Mucosa of descending colon (tissue), 3 donors: Measurements from ENCODE around the gene CTDSP2. TPM values are rescaled to one million over a fixed set of nuclear protein-coding genes. Genes with fewer than 3 reads are reported as not detected.

ENCODE experiments used
- ATAC-seq: fragments of 200-7000 bp; cut with Tn5 transposase; one replicate; pipeline ENCODE4 v1.9.1; 2020; ENCODE audit warnings: mild to moderate bottlenecking, moderate library complexity
- DNase-seq, 3 donors: peaks; one replicate each; pipeline ENCODE4 v3.0.0-alpha.2; 2020
- H3K36me3 ChIP-seq: fragments of 200-600 bp; one replicate; pipeline ENCODE4 v1.8.0; 2021; ENCODE audit warnings: low read depth, mild to moderate bottlenecking
- H3K4me1 ChIP-seq: fragments of 200-600 bp; one replicate; pipeline ENCODE4 v1.8.0; 2021; ENCODE audit warnings: low read depth, mild to moderate bottlenecking
- H3K4me3 ChIP-seq: fragments of 200-600 bp; one replicate; pipeline ENCODE4 v1.8.0; 2021; ENCODE audit warnings: mild to moderate bottlenecking
- H3K9me3 ChIP-seq: fragments of 200-600 bp; one replicate; pipeline ENCODE4 v1.8.0; 2021; ENCODE audit warnings: mild to moderate bottlenecking
- intact Hi-C, 2 donors: fragments of 100-400 bp; cut with DNase I in 1 of 2; cut with micrococcal nuclease in 1 of 2; formaldehyde crosslinking; loops; one replicate each; pipeline versions ENCODE4 v1.11.0 to v1.11.1; 2022; cut with DNase I, micrococcal nuclease
- total RNA-seq, 3 donors: library from RNA; stranded (reverse); fragmentation: NEBNext Ultra II Directional in 2 of 3; extraction: Animal tissue kit (Norgen Biotek cat#: 25700) in 2 of 3; gene quantifications; one replicate each; pipeline versions ENCODE4 v1.2.1 to v1.2.4, GENCODE V29; 2021 to 2023
- TF ChIP-seq, protein P1 (sequence below): fragments of 200-600 bp; IDR thresholded peaks from one replicate; pipeline ENCODE4 v1.8.0; 2022; ENCODE audit warnings: antibody characterized with exemption, mild to moderate bottlenecking
- donor health status: DM: no; HTN: no; CAD: no; lungs with moderate emphysema.
- donor health status: DM: no; HTN: no; CAD: no.
- donor health status: DM: no; HTN: yes; CAD: no.

Gene CTDSP2
- total RNA-seq, 3 donors from 2014 or later, result 220 to 339 (median 256) TPM

DNA sequence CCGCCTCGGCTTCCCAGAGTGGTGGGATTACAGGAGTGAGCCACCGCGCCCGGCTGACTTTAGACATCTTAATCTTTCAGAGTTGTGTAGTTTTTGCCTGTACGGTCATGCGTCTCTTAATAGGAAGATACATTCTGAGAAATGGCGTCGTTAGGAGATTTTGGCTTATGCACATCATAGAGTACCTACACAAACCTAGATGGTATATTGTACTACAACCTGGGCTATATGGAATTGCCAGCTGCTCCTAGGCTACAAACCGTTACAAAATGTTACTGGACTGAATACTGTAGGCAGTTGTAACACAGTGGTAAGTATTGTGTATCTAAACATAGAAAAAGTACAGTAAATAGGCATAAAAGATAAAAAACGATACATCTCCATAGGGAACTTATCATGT lies 62.7 kb downstream of the CTDSP2 start:
- no peak for ATAC-seq
- H3K4me1 ChIP-seq, result peaks cover 10% of the 10 kb centered on the region
- H3K36me3 ChIP-seq, result peaks cover 10% of the 10 kb centered on the region
- no peaks in the 10 kb centered on the region for H3K9me3 ChIP-seq
- TF ChIP-seq, protein P1, sequence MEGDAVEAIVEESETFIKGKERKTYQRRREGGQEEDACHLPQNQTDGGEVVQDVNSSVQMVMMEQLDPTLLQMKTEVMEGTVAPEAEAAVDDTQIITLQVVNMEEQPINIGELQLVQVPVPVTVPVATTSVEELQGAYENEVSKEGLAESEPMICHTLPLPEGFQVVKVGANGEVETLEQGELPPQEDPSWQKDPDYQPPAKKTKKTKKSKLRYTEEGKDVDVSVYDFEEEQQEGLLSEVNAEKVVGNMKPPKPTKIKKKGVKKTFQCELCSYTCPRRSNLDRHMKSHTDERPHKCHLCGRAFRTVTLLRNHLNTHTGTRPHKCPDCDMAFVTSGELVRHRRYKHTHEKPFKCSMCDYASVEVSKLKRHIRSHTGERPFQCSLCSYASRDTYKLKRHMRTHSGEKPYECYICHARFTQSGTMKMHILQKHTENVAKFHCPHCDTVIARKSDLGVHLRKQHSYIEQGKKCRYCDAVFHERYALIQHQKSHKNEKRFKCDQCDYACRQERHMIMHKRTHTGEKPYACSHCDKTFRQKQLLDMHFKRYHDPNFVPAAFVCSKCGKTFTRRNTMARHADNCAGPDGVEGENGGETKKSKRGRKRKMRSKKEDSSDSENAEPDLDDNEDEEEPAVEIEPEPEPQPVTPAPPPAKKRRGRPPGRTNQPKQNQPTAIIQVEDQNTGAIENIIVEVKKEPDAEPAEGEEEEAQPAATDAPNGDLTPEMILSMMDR, result no peak
- no peak for DNase-seq
- no peak overlapping the region for H3K4me3 ChIP-seq
- intact Hi-C loops, result no loop called here

GRCh38 chr12:57783466-57783801 lies 63.1 kb downstream of the CTDSP2 start:
- H3K9me3 ChIP-seq, result no peaks in the 10 kb centered on the region
- peaks cover 10% of the 10 kb centered on the region for H3K4me1 ChIP-seq
- TF ChIP-seq, protein P1, result no peak
- intact Hi-C loops, result no loop called here
- peak overlapping the region; percentile 75 for H3K4me3 ChIP-seq
- no peak for DNase-seq
- no peak for ATAC-seq
- H3K36me3 ChIP-seq, result peaks cover 10% of the 10 kb centered on the region

DNA sequence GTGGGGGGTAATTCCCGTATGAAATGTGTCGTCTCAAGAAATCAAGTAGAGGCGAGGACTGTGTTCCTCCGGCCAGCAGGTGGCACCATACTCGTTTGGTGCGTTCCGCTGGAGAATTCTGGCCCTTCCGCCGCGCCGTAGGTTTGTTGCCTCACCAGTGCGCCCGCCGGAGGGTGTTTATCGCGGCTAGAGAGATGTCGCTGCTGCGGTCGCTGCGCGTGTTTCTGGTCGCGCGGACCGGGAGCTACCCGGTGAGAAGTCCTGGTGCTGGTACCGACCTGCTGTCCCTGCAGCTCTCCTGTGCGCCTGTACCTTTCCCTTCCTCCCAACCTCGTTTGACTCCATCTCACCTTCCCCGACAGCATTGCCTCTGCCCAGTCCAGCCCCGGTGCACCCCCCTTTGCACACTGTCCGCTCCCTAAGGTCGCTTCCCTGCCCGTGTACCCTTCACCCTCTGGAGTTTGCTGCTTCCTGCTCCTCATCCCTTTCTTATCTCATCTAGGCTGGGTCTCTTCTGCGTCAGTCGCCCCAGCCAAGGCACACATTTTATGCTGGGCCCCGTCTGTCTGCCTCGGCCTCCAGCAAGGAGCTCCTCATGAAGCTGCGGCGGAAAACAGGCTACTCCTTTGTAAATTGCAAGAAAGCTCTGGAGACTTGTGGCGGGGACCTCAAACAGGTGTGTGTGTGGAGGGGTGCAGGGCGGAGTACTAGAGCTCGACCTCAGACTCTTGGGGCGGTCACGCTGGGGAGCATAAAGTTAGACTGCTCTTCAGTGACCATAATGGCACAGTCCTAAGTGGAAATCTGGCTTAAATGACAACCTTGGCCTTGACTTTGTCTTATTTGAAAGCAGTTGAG lies 63.7 kb downstream of the CTDSP2 start, which contains the start of gene TSFM:
TSS of gene TSFM (plus strand) at position 180 of the 858 bp plus-strand sequence. CDS start at position 195, 15 bp downstream.
- Histone ChIP-seq H3K36me3 (peaks cover 10% of the 10 kb centered on the region), H3K4me1 (peaks cover 10% of the 10 kb centered on the region), H3K9me3 (no peaks in the 10 kb centered on the region), H3K4me3 (peak within 1 kb of the TSS; percentile 75)
- DNase-seq (peak; percentile 96 to 99 (median 97)), ATAC-seq (peak; percentile 100)
- TF ChIP-seq, protein P1, result peak; percentile 73
- intact Hi-C loops, result no loop called here

- Histone ChIP-seq H3K36me3 (peaks cover 10% of the 10 kb centered on the region), H3K9me3 (no peaks in the 10 kb centered on the region), H3K4me1 (peaks cover 10% of the 10 kb centered on the region), H3K4me3 (no peak overlapping the region)
- intact Hi-C loops, result no loop called here
- DNase-seq (no peak), ATAC-seq (no peak)
- TF ChIP-seq, protein P1, result no peak
Observed at GRCh38 chr12:57782243-57782607, 64.3 kb downstream of the CTDSP2 start.

DNA sequence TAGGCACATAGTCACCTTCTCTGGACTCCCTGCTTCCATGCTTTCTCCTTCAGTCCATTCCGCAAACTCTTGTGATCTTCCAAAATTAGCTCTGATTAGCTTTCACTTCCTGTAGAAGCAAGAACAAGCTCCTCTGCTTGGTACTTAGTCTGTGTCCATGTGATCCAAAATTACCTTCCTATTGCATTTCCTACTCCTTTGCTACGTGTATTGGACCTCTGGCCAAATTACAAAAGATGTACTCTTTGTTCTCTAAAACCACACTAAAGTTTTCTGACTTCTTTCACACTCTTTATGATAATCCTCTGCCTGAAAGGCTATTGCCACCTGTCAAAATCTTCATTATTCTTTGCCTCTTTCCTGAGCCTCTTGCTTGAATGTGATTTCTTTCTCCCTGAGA lies 64.7 kb downstream of the CTDSP2 start:
- DNase-seq (no peak), ATAC-seq (no peak)
- TF ChIP-seq, protein P1, result no peak
- peaks cover 8% of the 10 kb centered on the region for H3K36me3 ChIP-seq
- H3K4me3 ChIP-seq, result no peak overlapping the region
- H3K9me3 ChIP-seq, result no peaks in the 10 kb centered on the region
- peaks cover 10% of the 10 kb centered on the region for H3K4me1 ChIP-seq
- intact Hi-C loops, result no loop called here
